GM23338 (cell line): ENCODE measurements around the gene PTPRJ. TPM values are rescaled to one million over a fixed set of nuclear protein-coding genes. Genes with fewer than 3 reads are reported as not detected.

Experiments
- ATAC-seq: fragments of 200-7000 bp; cut with Tn5 transposase; 3 replicates; pipeline ENCODE4 v1.9.1; 2020
- DNase-seq: peaks from one replicate; pipeline ENCODE4 v3.0.0-alpha.2; 2015; ENCODE audit warnings: low spot score
- H2AFZ ChIP-seq: fragments of 200-600 bp; sonication (generic); 2 replicates; pipeline ENCODE4 v1.8.0; 2016; ENCODE audit warnings: antibody characterized with exemption, mild to moderate bottlenecking, moderate library complexity
- H3F3A ChIP-seq: fragments of 200-600 bp; sonication (generic); replicated peaks from 2 replicates; pipeline ENCODE4 v1.8.0; 2017; ENCODE audit warnings: antibody characterized with exemption, mixed run types, low read depth
- H3K27ac ChIP-seq: fragments of 200-600 bp; sonication (generic); 2 replicates; pipeline ENCODE4 v1.6.1; 2016; ENCODE audit warnings: low read depth
- H3K27me3 ChIP-seq: fragments of 200-600 bp; sonication (generic); 2 replicates; pipeline ENCODE4 v1.8.0; 2016; ENCODE audit warnings: mild to moderate bottlenecking, mixed run types, moderate library complexity; ENCODE audit not compliant: insufficient read depth
- H3K36me3 ChIP-seq: fragments of 200-600 bp; sonication (generic); 2 replicates; pipeline ENCODE4 v1.8.0; 2016; ENCODE audit warnings: mild to moderate bottlenecking; ENCODE audit not compliant: insufficient read depth
- H3K4me1 ChIP-seq: fragments of 200-600 bp; sonication (generic); 2 replicates; pipeline ENCODE4 v1.8.0; 2016; ENCODE audit warnings: mild to moderate bottlenecking, moderate library complexity; ENCODE audit not compliant: insufficient read depth
- H3K4me2 ChIP-seq: fragments of 200-600 bp; sonication (generic); 2 replicates; pipeline ENCODE4 v1.7.1; 2017; ENCODE audit warnings: mixed run types
- H3K4me3 ChIP-seq: fragments of 200-600 bp; sonication (generic); 2 replicates; pipeline ENCODE4 v1.6.1; 2016; ENCODE audit warnings: mixed run types
- H3K79me2 ChIP-seq: fragments of 200-600 bp; sonication (generic); replicated peaks from 2 replicates; pipeline ENCODE4 v1.8.0; 2017; ENCODE audit warnings: mild to moderate bottlenecking; ENCODE audit not compliant: insufficient read depth
- H3K9me2 ChIP-seq: fragments of 200-600 bp; sonication (generic); 2 replicates; pipeline ENCODE4 v1.8.0; 2017; ENCODE audit not compliant: insufficient read depth
- H4K20me1 ChIP-seq: fragments of 200-600 bp; sonication (generic); replicated peaks from 2 replicates; pipeline ENCODE4 v1.8.0; 2017; ENCODE audit warnings: mild to moderate bottlenecking; ENCODE audit not compliant: insufficient read depth
- H3K27ac Mint-ChIP-seq: 2 replicates; pipeline ENCODE4 v1.8.0; 2020; ENCODE audit warnings: inconsistent platforms, mild to moderate bottlenecking, moderate library complexity, mixed read lengths
- H3K27me3 Mint-ChIP-seq: 3 replicates; pipeline ENCODE4 v1.8.0; 2022; ENCODE audit warnings: low read depth, mild to moderate bottlenecking, moderate library complexity, mixed read lengths, inconsistent platforms; ENCODE audit not compliant: insufficient read depth, poor library complexity
- H3K36me3 Mint-ChIP-seq: 3 replicates; pipeline ENCODE4 v1.8.0; 2021; ENCODE audit warnings: low read depth, mild to moderate bottlenecking, inconsistent platforms, moderate library complexity, mixed read lengths
- H3K4me1 Mint-ChIP-seq: 3 replicates; pipeline ENCODE4 v1.8.0; 2020; ENCODE audit warnings: mild to moderate bottlenecking, inconsistent platforms, mixed read lengths
- H3K4me3 Mint-ChIP-seq: 3 replicates; pipeline ENCODE4 v1.8.0; 2021; ENCODE audit warnings: moderate library complexity, mild to moderate bottlenecking, inconsistent platforms, mixed read lengths
- H3K9me3 Mint-ChIP-seq: 3 replicates; pipeline ENCODE4 v1.8.0; 2020; ENCODE audit warnings: moderate library complexity, mild to moderate bottlenecking, inconsistent platforms, mixed read lengths
- EZH2 ChIP-seq: fragments of 200-600 bp; sonication (generic); IDR thresholded peaks from one replicate; pipeline ENCODE4 v1.8.0; 2017; ENCODE audit warnings: antibody characterized with exemption, mild to moderate bottlenecking, low read depth; ENCODE audit not compliant: unreplicated experiment
- JUNB ChIP-seq: IDR thresholded peaks from one replicate; pipeline ENCODE4 v1.6.1; 2016; ENCODE audit warnings: antibody characterized with exemption; ENCODE audit not compliant: unreplicated experiment
- NANOG ChIP-seq: IDR thresholded peaks from 2 replicates; pipeline ENCODE4 v1.6.1; 2016; ENCODE audit warnings: antibody characterized with exemption, borderline replicate concordance
- STAT1 ChIP-seq: IDR thresholded peaks from one replicate; pipeline ENCODE4 v1.6.1; 2016; ENCODE audit warnings: antibody characterized with exemption; ENCODE audit not compliant: unreplicated experiment
- ZNF114 ChIP-seq: fragments of 250-450 bp; sonication (Bioruptor Pico); IDR thresholded peaks from 2 replicates; pipeline ENCODE4 v1.5.0; 2020; ENCODE audit warnings: mild to moderate bottlenecking, moderate library complexity
- polyA plus RNA-seq: library from polyadenylated mRNA; unstranded; fragments of >200 nt; fragmentation: Nextera tagmentation; extraction: Ambion mirVana; gene quantifications from 2 replicates; pipeline ENCODE4 v1.2.1, GENCODE V29; 2016
- total RNA-seq: library from RNA; depleted of rRNA; stranded (reverse); fragments of >200 nt; shearing (Covaris generic); gene quantifications from 2 replicates; pipeline ENCODE4 v1.2.3, GENCODE V29; 2014
- TF ChIP-seq, protein P1 (sequence below): IDR thresholded peaks from one replicate; pipeline ENCODE4 v1.6.1; 2018; ENCODE audit warnings: antibody characterized with exemption; ENCODE audit not compliant: unreplicated experiment
- TF ChIP-seq, protein P2 (sequence below): fragments of 250-450 bp; sonication (Bioruptor Pico); IDR thresholded peaks from 2 replicates; pipeline ENCODE4 v1.5.0; 2020; ENCODE audit warnings: mild to moderate bottlenecking, moderate library complexity
- TF ChIP-seq, protein P3 (sequence below): IDR thresholded peaks from 2 replicates; pipeline ENCODE4 v1.6.1; 2016; ENCODE audit warnings: antibody characterized with exemption

Gene PTPRJ
- total and polyA plus RNA-seq, 2 experiments from 2014 or later = 4.2 to 16.0 TPM

DNA sequence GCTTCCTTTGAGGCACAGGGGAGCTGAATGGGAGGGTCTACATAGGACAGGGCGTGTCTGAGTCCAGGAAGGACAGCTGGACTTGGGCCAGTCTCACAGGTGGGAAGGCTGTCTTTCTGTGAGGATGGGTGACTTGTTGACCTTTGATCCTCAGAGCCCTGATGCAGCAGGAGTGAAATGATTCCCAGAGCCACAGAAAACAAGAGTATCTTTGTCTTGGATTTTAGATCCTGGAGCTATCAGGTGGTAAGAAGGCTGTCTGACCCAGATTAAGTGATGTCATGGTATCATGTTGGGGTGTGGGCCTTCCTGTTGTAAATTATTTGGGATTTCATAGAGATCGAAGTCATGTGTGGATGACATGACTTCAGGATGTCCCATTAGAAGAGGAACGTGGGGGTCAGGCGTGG is 15.0 kb downstream of the PTPRJ start:
- ATAC-seq = no peak
- DNase-seq = no peak
- H2AFZ ChIP-seq = no peak overlapping the region
- Mint-ChIP-seq H3K27me3 (peaks cover 8% of the 10 kb centered on the region), H3K36me3 (no peaks in the 10 kb centered on the region; the same call in 2 of the 3 replicates), H3K4me1 (peaks cover 24% of the 10 kb centered on the region), H3K9me3 (no peaks in the 10 kb centered on the region), H3K4me3 (no peak overlapping the region), H3K27ac (no peak overlapping the region)
- H3K9me2 ChIP-seq = no peaks in the 10 kb centered on the region
- H3K36me3 ChIP-seq = no peaks in the 10 kb centered on the region
- no peak overlapping the region for H3K27ac ChIP-seq
- peaks cover 64% of the 10 kb centered on the region for H3K79me2 ChIP-seq
- no peak overlapping the region for H3K4me2 ChIP-seq
- peaks cover 37% of the 10 kb centered on the region for H3K4me1 ChIP-seq
- TF ChIP-seq STAT1 (no peak), EZH2 (no peak)
- TF ChIP-seq, protein P1, sequence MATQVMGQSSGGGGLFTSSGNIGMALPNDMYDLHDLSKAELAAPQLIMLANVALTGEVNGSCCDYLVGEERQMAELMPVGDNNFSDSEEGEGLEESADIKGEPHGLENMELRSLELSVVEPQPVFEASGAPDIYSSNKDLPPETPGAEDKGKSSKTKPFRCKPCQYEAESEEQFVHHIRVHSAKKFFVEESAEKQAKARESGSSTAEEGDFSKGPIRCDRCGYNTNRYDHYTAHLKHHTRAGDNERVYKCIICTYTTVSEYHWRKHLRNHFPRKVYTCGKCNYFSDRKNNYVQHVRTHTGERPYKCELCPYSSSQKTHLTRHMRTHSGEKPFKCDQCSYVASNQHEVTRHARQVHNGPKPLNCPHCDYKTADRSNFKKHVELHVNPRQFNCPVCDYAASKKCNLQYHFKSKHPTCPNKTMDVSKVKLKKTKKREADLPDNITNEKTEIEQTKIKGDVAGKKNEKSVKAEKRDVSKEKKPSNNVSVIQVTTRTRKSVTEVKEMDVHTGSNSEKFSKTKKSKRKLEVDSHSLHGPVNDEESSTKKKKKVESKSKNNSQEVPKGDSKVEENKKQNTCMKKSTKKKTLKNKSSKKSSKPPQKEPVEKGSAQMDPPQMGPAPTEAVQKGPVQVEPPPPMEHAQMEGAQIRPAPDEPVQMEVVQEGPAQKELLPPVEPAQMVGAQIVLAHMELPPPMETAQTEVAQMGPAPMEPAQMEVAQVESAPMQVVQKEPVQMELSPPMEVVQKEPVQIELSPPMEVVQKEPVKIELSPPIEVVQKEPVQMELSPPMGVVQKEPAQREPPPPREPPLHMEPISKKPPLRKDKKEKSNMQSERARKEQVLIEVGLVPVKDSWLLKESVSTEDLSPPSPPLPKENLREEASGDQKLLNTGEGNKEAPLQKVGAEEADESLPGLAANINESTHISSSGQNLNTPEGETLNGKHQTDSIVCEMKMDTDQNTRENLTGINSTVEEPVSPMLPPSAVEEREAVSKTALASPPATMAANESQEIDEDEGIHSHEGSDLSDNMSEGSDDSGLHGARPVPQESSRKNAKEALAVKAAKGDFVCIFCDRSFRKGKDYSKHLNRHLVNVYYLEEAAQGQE = no peak
- H3K27me3 ChIP-seq = no peaks in the 10 kb centered on the region
- peaks cover 4% of the 10 kb centered on the region; the same call in 1 of the 2 replicates for H3F3A ChIP-seq
- H3K4me3 ChIP-seq = no peak overlapping the region
- H4K20me1 ChIP-seq = no peaks in the 10 kb centered on the region

DNA sequence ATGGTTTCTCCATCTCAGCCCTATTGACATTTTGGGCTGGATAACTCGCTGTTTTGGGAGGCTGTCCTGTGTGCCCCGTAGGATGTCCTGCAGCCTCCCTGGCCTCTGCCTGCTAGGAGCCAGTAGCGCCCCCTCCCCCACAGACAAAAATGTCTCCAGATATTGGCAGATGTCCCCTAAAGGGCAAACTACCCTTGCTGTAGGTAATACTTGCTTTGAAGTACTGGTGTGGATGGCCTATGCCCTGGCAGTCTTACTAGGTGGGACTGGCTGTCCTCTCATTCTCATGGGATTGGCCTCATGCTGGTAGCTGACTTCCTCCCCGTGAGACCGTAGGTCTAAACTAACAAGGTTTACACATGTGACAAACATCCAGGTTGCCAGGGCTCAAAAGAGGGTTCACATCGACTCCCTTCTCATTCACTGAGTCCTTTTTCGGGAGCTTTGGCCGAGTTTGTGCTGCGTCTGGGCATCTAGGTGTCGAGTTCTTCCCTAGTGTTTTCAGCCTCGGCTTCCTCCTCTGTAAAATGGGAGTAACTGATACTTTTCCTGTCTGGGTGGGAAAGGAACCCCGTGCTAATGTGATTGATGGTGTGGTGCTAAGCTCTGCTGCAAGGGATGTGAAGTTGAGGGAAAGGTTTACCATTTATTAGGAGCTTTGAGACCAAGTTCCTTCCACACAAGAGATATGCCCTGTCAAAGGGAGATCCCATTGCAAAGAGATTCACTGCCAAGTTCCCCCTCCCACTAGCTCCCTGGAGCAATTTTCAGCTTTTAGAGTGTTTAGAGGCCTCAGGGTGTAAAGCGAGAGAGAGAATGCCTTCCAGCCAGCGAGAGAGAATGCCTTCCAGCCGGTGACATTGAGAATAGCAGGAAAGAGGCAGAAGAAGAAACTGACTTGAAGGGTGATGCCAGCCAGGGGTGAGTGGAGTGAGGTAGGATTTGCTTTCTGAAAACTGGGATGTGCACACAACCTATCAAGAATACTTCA is 17.0 kb downstream of the PTPRJ start:
- Mint-ChIP-seq H3K9me3 (no peaks in the 10 kb centered on the region), H3K36me3 (no peaks in the 10 kb centered on the region; the same call in 2 of the 3 replicates), H3K4me1 (peaks cover 22% of the 10 kb centered on the region), H3K27ac (no peak overlapping the region; the same call in 1 of the 2 replicates), H3K27me3 (peaks cover 4% of the 10 kb centered on the region), H3K4me3 (no peak overlapping the region)
- Histone ChIP-seq H2AFZ (no peak overlapping the region), H4K20me1 (no peaks in the 10 kb centered on the region), H3F3A (0 out of 2 replicates have a peak, but pooled peaks cover 3% of the 10 kb centered on the region), H3K79me2 (peaks cover 55% of the 10 kb centered on the region), H3K4me3 (no peak overlapping the region), H3K9me2 (no peaks in the 10 kb centered on the region), H3K36me3 (no peaks in the 10 kb centered on the region), H3K27me3 (no peaks in the 10 kb centered on the region), H3K4me1 (peaks cover 19% of the 10 kb centered on the region), H3K4me2 (0 out of 2 replicates have a peak overlapping the region, but pooled peaks have one; percentile 48), H3K27ac (no peak overlapping the region)
- ATAC-seq (peak; percentile 37), DNase-seq (no peak)
- TF ChIP-seq, protein P2, sequence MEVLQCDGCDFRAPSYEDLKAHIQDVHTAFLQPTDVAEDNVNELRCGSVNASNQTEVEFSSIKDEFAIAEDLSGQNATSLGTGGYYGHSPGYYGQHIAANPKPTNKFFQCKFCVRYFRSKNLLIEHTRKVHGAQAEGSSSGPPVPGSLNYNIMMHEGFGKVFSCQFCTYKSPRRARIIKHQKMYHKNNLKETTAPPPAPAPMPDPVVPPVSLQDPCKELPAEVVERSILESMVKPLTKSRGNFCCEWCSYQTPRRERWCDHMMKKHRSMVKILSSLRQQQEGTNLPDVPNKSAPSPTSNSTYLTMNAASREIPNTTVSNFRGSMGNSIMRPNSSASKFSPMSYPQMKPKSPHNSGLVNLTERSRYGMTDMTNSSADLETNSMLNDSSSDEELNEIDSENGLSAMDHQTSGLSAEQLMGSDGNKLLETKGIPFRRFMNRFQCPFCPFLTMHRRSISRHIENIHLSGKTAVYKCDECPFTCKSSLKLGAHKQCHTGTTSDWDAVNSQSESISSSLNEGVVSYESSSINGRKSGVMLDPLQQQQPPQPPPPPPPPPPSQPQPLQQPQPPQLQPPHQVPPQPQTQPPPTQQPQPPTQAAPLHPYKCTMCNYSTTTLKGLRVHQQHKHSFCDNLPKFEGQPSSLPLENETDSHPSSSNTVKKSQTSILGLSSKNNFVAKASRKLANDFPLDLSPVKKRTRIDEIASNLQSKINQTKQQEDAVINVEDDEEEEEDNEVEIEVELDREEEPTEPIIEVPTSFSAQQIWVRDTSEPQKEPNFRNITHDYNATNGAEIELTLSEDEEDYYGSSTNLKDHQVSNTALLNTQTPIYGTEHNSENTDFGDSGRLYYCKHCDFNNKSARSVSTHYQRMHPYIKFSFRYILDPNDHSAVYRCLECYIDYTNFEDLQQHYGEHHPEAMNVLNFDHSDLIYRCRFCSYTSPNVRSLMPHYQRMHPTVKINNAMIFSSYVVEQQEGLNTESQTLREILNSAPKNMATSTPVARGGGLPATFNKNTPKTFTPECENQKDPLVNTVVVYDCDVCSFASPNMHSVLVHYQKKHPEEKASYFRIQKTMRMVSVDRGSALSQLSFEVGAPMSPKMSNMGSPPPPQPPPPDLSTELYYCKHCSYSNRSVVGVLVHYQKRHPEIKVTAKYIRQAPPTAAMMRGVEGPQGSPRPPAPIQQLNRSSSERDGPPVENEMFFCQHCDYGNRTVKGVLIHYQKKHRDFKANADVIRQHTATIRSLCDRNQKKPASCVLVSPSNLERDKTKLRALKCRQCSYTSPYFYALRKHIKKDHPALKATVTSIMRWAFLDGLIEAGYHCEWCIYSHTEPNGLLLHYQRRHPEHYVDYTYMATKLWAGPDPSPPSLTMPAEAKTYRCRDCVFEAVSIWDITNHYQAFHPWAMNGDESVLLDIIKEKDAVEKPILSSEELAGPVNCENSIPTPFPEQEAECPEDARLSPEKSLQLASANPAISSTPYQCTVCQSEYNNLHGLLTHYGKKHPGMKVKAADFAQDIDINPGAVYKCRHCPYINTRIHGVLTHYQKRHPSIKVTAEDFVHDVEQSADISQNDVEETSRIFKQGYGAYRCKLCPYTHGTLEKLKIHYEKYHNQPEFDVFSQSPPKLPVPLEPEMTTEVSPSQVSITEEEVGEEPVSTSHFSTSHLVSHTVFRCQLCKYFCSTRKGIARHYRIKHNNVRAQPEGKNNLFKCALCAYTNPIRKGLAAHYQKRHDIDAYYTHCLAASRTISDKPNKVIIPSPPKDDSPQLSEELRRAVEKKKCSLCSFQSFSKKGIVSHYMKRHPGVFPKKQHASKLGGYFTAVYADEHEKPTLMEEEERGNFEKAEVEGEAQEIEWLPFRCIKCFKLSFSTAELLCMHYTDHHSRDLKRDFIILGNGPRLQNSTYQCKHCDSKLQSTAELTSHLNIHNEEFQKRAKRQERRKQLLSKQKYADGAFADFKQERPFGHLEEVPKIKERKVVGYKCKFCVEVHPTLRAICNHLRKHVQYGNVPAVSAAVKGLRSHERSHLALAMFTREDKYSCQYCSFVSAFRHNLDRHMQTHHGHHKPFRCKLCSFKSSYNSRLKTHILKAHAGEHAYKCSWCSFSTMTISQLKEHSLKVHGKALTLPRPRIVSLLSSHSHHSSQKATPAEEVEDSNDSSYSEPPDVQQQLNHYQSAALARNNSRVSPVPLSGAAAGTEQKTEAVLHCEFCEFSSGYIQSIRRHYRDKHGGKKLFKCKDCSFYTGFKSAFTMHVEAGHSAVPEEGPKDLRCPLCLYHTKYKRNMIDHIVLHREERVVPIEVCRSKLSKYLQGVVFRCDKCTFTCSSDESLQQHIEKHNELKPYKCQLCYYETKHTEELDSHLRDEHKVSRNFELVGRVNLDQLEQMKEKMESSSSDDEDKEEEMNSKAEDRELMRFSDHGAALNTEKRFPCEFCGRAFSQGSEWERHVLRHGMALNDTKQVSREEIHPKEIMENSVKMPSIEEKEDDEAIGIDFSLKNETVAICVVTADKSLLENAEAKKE = no peak
- TF ChIP-seq JUNB (no peak), NANOG (no peak), ZNF114 (no peak), EZH2 (no peak)
- TF ChIP-seq, protein P3, sequence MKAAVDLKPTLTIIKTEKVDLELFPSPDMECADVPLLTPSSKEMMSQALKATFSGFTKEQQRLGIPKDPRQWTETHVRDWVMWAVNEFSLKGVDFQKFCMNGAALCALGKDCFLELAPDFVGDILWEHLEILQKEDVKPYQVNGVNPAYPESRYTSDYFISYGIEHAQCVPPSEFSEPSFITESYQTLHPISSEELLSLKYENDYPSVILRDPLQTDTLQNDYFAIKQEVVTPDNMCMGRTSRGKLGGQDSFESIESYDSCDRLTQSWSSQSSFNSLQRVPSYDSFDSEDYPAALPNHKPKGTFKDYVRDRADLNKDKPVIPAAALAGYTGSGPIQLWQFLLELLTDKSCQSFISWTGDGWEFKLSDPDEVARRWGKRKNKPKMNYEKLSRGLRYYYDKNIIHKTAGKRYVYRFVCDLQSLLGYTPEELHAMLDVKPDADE = no peak
